ENCODE results near the gene HOXA2. TPM values are rescaled to one million over a fixed set of nuclear protein-coding genes. Genes with fewer than 3 reads are reported as not detected.

Gene HOXA2
- total RNA-seq: under 1 TPM in 3 of 4 donors, not detected in 1; 0.29 to 0.88 (median 0.38) TPM

DNA sequence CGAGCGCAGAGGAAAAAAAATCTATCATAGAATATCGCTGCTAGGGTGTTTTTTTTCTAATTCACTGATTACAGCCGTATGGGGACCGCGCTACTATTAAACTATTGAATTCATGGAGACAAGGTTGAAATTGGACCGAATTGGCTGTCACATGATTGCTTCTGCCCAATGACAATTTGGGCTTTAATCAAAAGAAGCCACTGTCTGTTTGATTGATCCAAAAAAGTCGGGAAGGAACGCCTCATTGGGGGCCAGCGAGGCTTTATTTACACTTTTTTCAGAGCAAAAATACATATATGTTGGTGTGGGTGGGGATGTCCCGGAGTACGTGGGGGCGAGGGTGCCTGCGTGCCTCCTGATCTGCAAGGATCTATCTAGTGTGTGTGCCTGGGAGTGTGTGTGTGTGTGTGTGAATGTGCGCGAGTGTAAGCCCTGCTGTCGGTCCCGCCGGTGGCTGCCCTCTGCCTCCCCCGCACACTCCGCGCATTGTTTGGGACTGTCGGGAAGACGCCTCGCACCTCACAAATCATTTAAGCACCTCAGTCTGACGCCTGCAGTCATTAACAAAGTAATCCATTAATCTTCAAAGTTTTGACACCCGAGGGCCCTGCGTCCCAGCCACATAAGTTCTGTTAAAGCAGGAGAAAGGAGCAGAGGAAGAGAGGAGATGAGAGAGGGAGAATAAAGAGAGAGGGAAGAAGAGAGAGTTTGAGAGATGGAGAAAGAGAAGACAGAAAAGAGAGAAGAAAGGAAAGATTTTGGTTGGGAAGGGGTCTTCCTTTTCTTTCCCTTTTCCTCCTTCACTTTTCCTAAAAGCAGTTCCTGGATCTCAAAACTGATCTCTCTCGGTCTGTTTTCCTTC is at the start of gene HOXA2:
Gene HOXA2, minus strand, starts transcription at position 103 of the 862 bp plus-strand sequence. CDS start 183 bp downstream, outside the sequence.
- no peak for ATAC-seq
- peak within 1 kb of the TSS; percentile 25 to 67 (median 58) for H3K27ac ChIP-seq
- intact Hi-C loops (cut with DNase I; ENCODE audit: low total_unique reads): no loop called here
- H3K36me3 ChIP-seq: no peaks in the 10 kb centered on the region
- H3K4me3 ChIP-seq: peak within 1 kb of the TSS; percentile 10 to 49 (median 26)
- no peaks in the 10 kb centered on the region for H3K27me3 ChIP-seq
- in situ Hi-C loops (cut with MboI; ENCODE audit: low sequenced_read_pairs in 4 of 4): no loop called here
- no peaks in the 10 kb centered on the region for H3K9me3 ChIP-seq
- peaks cover 1 to 16% of the 10 kb centered on the region in 2 donors for H3K4me1 ChIP-seq
- DNase-seq: no peak
- no peak for TF ChIP-seq POLR2A (IDR thresholded peaks at IDR 0.05)
- TF ChIP-seq, protein P1, sequence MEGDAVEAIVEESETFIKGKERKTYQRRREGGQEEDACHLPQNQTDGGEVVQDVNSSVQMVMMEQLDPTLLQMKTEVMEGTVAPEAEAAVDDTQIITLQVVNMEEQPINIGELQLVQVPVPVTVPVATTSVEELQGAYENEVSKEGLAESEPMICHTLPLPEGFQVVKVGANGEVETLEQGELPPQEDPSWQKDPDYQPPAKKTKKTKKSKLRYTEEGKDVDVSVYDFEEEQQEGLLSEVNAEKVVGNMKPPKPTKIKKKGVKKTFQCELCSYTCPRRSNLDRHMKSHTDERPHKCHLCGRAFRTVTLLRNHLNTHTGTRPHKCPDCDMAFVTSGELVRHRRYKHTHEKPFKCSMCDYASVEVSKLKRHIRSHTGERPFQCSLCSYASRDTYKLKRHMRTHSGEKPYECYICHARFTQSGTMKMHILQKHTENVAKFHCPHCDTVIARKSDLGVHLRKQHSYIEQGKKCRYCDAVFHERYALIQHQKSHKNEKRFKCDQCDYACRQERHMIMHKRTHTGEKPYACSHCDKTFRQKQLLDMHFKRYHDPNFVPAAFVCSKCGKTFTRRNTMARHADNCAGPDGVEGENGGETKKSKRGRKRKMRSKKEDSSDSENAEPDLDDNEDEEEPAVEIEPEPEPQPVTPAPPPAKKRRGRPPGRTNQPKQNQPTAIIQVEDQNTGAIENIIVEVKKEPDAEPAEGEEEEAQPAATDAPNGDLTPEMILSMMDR (IDR thresholded peaks at IDR 0.05 in 4 of 5, conservative IDR thresholded peaks at IDR 0.05 in 1 of 5): no peak

GRCh38 chr7:27151341-27151930 is 49.0 kb upstream of the HOXA2 start:
- Histone ChIP-seq H3K4me1 (peaks cover 54 to 69% of the 10 kb centered on the region in 2 donors), H3K27ac (peak overlapping the region; percentile 90 to 96 (median 94)), H3K36me3 (no peaks in the 10 kb centered on the region), H3K9me3 (no peaks in the 10 kb centered on the region), H3K4me3 (peak overlapping the region; percentile 64 to 75 (median 70)), H3K27me3 (no peaks in the 10 kb centered on the region)
- in situ Hi-C loops (cut with MboI; ENCODE audit: low sequenced_read_pairs in 4 of 4): loop anchor here in 2 of 4 donors (10.0 to 25.0 kb wide), 3 partner anchors 777 to 939 kb away; partner anchors contain the start of genes CBX3 (in 1 of the 2) and HNRNPA2B1 (in 1 of the 2)
- no peak for TF ChIP-seq POLR2A (IDR thresholded peaks at IDR 0.05)
- TF ChIP-seq, protein P1 (IDR thresholded peaks at IDR 0.05 in 4 of 5, conservative IDR thresholded peaks at IDR 0.05 in 1 of 5): no peak
- intact Hi-C loops (cut with DNase I; ENCODE audit: low total_unique reads): loop anchor here (1.0 kb wide), 1 partner anchor 14 kb away; the partner anchor contains the start of gene HOXA9
- ATAC-seq (no peak), DNase-seq (no peak)

DNA sequence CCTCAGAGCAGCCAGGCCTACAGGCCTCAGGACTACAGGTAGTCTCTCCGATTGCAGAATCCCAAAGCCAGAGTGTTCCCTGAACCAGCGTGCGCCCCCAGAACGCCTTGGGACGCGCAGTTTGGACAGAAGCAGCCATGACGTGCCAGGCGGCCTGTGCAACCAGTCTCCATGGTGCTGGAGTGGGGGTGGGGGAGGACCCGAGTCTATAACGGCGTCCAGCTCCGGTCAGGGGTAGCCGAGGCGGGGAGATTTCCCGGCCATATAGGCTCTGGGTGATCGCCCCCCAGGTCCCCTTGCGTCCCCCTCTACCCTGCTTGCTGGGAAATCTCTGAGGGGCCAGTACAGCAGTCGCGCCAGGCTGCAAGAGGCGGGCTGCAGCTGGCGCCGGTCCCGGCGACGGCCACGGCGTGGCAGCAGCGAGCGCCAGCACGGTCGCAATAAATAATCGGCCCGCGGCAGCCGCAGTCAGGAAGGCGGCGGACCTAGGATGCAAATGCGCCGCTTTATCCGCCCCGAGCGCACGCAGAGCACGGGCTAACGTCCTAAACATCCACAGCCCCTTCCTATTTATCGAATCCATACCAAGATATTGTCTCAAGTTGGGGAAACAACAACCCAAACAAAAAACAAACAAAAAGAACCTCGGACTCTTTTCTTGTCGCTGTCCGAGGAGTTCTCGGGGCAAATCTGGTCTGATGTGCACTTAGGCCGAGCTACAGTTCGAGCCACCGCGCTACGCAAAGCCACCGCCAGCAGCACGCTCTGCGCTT is 48.3 kb upstream of the HOXA2 start:
- H3K4me1 ChIP-seq: peaks cover 56 to 70% of the 10 kb centered on the region in 2 donors
- peaks cover 0 to under 1% of the 10 kb centered on the region in 2 donors for H3K36me3 ChIP-seq
- ATAC-seq (peak; percentile 65 to 69), DNase-seq (peak; percentile 66 to 78)
- intact Hi-C loops (cut with DNase I; ENCODE audit: low total_unique reads): loop anchor here (1.0 kb wide), 2 partner anchors 15 to 20 kb away; partner anchors contain the start of genes HOXA4 and HOXA9
- peak overlapping the region; percentile 90 to 96 (median 94) for H3K27ac ChIP-seq
- in situ Hi-C loops (cut with MboI; ENCODE audit: low sequenced_read_pairs in 4 of 4): loop anchor here in 2 of 4 donors (10.0 to 25.0 kb wide), 3 partner anchors 776 to 938 kb away; partner anchors contain the start of genes CBX3 (in 1 of the 2) and HNRNPA2B1 (in 1 of the 2)
- H3K27me3 ChIP-seq: no peaks in the 10 kb centered on the region
- peak overlapping the region; percentile 64 to 75 (median 70) for H3K4me3 ChIP-seq
- peak; percentile 84 to 87 for TF ChIP-seq POLR2A (IDR thresholded peaks at IDR 0.05)
- TF ChIP-seq, protein P1 (IDR thresholded peaks at IDR 0.05 in 4 of 5, conservative IDR thresholded peaks at IDR 0.05 in 1 of 5): peak; percentile 86 to 92 (median 89)
- no peaks in the 10 kb centered on the region for H3K9me3 ChIP-seq

All from gastrocnemius medialis (tissue), 4 donors.